HG03135 (cell line): Measurements from ENCODE around the gene KLHL40.

ENCODE experiments used
- ATAC-seq: cut with Tn5 transposase; IDR thresholded peaks from one replicate; pipeline ENCODE4 v1.9.1; 2021; ENCODE audit warnings: mild to moderate bottlenecking, moderate library complexity; ENCODE audit not compliant: unreplicated experiment

Gene KLHL40, protein sequence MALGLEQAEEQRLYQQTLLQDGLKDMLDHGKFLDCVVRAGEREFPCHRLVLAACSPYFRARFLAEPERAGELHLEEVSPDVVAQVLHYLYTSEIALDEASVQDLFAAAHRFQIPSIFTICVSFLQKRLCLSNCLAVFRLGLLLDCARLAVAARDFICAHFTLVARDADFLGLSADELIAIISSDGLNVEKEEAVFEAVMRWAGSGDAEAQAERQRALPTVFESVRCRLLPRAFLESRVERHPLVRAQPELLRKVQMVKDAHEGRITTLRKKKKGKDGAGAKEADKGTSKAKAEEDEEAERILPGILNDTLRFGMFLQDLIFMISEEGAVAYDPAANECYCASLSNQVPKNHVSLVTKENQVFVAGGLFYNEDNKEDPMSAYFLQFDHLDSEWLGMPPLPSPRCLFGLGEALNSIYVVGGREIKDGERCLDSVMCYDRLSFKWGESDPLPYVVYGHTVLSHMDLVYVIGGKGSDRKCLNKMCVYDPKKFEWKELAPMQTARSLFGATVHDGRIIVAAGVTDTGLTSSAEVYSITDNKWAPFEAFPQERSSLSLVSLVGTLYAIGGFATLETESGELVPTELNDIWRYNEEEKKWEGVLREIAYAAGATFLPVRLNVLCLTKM

DNA sequence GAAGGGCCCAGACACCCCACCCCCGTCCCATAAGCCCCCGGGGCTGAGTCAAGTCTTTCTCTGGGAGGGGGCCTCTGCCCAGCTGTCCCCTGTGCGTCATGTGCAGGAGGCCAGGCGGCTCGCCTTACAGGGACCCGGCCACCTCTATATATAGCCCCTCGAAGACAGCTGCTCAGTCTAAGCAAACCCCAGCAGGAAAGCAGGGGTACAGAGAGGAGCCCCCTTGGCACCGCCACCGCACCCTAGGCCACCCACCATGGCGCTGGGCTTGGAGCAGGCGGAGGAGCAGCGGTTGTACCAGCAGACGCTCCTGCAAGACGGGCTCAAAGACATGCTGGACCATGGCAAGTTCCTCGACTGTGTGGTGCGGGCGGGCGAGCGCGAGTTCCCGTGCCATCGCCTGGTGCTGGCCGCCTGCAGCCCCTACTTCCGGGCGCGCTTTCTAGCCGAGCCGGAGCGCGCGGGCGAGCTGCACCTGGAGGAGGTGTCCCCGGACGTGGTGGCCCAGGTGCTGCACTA, at the start of gene KLHL40:
Gene KLHL40 (plus strand): TSS at position 175 of the 519 bp plus-strand sequence. CDS start 82 bp downstream, at position 257.
- ATAC-seq, result no peak

DNA sequence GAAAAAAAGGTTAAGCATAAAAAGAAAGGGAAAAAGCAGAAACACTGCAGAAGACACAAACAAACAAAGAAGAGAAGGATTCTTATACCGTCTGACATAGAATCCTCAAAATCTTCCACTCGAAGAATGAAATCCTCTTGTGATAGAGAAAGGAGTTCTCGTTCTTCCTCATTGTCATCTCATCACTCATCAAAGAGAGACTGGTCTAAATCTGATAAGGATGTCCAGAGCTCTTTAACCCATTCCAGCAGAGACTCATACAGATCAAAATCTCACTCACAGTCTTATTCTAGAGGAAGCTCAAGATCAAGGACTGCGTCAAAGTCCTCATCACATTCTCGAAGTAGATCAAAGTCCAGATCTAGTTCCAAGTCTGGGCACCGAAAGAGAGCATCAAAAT, 48.3 kb upstream of the KLHL40 start:
- no peak for ATAC-seq

DNA sequence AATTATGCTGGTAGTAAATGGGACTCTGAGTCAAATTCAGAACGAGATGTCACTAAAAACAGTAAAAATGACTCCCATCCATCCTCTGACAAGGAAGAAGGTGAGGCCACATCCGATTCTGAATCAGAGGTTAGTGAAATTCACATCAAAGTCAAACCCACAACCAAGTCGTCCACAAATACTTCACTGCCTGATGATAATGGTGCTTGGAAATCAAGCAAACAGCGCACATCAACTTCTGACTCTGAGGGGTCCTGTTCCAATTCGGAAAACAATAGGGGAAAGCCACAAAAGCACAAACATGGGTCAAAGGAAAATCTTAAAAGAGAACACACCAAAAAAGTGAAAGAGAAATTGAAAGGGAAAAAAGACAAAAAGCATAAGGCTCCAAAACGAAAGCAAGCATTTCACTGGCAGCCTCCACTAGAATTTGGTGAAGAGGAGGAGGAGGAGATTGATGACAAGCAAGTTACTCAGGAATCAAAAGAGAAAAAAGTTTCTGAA, 46.9 kb upstream of the KLHL40 start:
- ATAC-seq, result no peak

DNA sequence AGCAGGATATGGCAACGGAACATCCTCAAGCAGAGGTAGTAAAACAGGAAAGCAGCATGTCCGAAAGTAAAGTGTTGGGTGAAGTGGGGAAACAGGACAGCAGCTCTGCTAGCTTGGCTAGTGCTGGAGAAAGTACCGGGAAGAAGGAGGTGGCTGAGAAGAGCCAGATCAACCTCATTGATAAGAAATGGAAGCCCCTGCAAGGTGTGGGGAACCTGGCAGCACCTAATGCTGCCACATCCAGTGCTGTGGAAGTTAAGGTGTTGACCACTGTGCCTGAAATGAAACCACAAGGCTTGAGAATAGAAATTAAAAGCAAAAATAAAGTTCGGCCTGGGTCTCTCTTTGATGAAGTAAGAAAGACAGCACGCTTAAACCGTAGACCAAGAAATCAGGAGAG, 46.1 kb upstream of the KLHL40 start:
- no peak for ATAC-seq

DNA sequence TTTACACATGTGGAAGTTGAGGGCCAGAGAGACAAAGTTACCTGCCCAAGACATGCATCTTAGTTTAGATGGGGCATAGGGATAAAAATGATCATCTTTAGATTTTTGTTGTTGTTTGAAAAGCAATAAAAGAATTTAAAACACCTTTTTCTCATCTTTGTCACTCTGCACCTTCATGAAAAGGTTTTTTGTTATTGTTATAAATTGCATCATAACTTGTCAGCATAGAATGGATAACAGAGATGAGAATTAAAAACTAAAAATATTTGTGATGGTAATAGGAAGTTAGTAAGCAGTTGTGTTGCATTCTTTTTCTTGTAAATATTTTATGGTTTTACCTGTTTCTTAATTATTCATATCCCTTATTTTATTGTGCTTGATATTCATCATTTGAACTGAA, 45.2 kb upstream of the KLHL40 start:
- no peak for ATAC-seq

DNA sequence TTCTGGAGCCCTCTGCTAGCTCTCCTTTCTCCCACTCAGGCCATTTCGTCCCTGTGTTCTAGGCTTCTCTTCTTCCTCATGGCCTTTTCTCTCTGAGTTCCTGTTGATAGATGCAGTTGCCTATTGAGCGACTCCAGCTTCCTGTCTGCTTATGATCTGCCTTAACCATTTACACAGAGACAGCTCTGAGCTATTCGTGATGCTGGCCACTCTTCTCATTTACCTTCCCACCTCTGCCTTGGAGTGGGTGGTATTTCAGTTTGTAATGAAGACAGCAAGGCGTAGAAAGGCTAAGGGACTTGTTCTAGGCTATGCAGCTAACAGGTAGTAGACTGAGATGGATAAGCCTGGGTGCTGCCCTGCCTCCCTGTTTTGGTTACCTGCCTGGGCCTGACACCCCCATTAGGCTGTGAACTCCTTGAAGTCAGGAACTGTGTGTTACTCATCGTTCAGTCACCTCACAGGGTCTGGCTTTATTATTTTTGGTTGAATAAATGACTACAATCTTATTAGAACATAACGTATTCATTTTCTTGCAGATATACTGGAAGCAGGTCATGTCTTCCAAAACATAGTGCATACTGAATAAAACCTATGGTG, 44.5 kb upstream of the KLHL40 start:
- ATAC-seq, result no peak

DNA sequence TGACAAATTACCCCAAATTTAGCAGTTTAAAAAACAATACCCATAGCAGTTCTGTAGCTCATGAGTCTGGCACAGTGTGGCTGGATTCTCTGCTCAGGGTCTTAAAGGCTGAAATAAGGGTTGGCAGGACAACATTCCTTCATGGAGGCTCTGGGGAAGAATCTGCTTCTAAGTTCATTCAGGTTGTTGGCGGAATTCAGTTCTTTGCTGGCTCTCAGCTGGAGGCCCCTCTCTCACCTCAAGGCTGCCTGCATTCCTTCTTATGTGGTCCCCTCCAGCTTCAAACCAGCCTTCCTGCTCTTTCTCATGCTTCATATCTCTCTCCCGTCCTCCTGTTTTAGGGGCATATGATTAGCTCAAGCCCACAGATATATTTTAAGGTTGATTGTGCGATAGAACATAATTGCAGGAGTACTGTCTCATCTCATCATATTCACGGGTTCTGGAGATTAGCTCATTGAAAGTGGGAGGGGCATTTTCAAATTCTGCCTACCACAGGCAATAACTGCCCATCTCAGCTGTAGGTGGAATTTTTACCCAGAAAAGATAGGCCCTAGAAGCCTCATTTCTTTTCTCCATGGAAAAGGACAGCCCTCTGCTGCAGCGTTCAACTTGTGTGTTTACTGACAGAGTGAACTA, 37.4 kb upstream of the KLHL40 start:
- no peak for ATAC-seq

DNA sequence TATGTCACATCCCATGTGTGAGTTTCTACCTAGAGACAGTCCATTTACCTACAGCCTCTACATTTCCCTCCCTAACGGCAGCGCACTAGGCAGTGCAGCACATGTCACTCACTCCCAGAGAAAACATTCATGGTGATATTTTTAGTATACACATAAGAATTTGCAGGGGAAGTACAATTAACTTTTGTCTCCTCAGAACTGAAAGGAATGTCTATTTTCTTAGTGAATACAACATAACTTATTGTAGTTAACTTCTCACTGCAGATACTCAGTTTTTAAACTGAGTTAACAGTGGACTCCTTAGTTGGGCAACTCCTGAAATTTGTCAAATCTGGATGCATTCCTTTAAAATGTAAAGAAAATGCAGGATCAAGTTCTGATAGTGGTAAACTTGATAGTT, 36.3 kb upstream of the KLHL40 start:
- ATAC-seq, result no peak

DNA sequence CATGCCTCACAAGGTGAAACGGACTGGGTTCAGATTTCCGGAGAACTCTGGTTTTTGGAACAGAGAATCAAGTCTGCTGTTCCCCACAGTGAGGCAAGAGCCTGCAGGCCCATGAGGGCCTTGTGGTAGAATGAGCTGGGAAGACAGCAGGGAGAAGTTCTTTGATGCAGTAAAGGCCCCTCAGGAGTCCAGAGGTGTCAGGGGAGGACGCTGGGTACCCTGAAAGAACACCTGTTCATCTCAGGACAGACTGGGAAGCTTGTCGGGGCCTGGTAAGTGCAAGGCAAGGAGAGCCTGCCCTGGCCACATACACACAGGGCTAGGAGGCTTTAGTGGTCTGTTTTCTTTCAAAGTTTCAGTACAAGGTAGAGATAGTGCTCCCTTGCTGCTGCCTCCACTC, 35.6 kb upstream of the KLHL40 start:
- ATAC-seq, result no peak

DNA sequence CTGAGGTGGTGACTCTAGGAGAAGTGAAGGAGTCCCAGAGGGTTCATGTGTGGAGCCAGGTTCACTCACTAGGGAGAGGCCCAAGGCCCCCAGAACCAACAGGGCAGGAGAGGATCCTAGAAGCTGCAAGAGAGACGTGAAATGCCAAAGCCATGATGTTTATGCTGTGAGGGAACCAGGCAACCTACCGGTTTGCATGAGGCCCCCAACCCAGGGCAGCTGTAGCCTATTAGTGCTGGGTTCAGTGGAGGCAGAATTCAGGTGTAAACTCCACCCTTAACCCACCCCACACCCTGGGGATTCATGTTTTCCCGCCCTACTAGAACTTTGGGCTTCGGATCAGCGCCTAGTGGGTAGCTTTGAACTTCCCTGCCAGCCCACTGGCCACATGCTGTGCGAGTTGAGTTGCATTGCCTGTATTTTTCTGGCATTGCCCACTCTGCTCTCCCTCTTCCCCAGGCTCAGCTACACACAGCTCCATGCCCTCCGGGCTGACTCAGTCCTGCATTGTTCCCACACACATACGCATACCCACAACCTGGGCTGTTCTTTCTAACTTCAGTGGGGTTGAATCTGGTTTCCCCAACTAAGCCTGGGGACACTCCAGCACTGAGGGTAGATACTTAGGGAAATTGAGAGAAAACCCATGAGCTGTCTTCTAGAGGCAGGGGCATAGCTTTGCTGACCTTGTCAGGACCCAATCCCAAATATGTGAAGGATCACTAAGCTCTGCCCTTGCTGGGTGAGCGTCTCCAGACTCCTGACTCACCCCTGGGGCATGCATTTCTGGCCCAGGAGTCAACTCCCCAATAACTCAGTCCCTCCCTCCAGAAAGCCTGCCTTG, 33.9 kb upstream of the KLHL40 start:
- ATAC-seq, result no peak

DNA sequence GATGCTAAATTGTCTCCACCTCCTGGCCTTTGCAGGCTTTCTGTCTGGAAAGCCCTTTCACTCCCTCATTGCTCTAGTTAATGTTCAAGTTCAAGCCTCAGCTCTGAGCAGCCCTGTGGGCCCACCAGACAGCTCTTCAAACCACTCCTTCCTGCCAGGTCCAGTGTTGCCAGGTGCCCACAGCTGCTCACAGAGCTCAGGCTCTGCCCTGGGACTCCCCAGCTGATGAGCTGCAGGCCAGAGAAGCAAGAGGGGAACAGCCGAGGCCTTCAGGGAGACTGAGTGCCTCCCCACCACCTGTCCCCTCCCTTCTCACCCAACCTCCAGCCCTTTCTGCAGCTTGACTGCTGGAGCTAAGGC, 33.1 kb upstream of the KLHL40 start:
- ATAC-seq, result peak; percentile 13

DNA sequence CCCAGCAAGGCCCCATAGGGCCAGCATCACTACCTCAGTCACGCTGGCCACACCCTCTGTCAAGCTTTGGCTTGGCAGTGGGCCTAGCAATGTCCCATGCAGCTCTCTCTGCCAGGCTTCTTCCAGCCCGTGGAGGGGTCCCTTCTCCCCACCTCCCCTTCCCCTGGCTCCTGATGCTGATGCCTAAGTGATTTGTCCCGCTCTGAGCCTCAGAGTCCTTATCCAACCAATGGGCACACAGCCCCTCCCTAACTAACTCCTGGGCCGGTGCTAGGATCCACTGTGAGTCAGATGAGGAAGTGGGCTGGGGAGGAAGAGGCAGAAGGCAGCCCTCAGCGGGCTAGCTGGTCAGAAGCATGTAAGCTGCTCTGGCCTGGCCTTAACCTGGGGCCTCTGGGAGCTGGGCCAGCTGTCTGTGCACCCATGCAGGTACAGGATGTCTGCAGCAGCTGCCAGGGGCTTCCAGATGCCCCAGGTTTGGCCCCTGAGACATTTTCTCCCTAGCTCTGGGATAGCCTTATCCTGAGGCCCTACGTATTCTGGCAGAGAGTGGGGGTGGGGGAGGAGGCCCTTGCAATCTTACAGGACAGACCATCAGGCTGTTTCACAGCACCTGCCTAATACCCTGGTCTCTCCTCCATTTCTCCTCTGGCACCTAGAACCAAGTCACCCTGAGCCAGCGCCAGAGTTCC, 32.6 kb upstream of the KLHL40 start:
- ATAC-seq, result peak; percentile 57

DNA sequence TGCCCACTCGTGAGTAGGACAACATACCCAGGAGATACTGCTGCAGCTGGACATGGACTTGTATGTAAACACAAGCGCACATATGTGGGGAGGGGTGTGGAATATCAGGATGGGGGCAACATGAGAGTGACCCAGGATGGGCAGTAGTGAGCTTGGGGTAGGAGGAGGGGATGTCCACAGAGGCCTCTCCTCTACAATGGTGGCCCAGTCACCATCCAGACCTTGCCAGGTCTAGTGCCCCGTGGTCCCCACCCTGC, 32.1 kb upstream of the KLHL40 start:
- no peak for ATAC-seq

DNA sequence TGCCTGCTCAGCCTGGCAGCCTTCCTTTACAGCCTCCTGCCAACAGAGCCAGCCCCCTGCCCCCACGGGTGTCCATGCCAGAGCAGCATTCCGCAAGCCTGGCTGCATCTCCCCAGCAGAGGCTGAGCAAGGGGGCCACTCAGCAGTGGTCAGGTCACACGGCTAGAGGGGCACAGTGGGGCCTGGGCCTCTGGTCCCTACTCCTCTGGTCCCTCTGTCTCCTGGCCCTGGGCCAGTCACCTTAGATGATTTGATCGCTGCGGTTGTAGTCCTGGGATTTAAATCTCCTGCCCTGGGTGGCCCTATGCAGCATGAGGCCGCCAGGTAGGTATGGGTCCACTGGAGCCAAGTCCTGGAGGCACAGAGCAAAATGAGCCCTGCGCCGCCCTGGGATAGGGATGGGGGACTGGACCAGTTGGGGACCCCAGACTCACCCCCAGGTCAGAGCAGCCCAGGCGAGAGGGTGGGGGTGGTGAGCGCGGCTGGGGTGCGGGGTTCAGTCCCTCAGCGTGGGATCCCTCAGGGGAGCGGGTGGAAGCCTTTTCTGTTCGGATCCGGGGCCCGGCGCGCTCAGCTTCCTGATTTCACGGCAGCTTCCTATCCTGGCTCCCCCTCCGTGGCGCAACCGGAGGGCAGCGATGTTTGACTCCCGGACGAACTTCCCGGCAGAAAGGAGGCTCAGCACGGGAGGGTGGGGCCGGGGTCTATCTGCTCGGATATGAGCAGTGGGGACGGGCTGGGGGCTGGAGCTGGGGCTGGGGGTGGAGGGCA, 31.6 kb upstream of the KLHL40 start, which contains the start of gene ZBTB47:
Gene ZBTB47 (plus strand): TSS at position 138 of the 771 bp plus-strand sequence. CDS start 4,659 bp downstream, outside the sequence.
- no peak for ATAC-seq

DNA sequence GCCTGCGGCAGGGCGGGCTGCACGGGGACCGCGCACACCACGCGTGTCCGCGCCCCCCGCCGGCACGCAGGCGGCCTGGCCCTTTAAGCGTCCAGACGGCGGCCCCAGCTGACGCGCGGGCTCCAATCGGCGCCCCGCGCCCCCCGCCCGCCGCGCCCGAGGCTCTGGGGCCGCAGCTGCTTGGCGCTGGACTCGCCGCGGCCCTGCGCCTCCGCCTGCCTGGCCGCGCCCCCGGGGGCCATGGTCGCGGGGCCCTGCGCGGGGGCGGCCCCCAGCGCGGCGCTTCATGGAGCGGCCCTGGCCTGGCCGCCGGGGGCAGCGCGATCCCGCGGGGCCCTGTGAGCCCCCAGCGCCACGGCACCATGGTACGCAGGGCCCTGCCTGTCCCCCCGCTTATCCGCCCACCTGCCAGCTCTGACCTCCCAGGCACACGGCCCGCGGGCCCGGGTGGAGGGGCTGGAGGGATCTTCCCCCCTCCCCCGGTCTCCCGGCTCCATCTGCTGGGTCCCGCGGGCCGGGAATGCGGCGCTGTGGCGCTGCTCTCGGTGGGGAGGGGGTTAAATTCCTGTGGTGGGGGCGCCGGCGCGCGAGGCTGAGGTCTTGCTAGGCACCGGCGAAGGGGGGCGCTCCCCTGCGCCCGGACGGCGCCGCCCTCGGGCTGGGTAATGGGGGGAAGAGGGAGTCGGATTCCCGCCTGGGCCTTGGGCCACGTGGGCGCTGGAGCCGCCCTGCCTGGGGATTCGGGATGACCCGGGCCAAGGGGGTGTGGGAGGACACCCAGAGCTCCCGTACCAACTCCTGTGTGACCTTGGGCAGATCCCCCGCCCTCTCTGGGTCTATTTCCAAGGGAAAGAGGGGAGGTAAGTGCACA, 30.8 kb upstream of the KLHL40 start:
- ATAC-seq, result no peak

DNA sequence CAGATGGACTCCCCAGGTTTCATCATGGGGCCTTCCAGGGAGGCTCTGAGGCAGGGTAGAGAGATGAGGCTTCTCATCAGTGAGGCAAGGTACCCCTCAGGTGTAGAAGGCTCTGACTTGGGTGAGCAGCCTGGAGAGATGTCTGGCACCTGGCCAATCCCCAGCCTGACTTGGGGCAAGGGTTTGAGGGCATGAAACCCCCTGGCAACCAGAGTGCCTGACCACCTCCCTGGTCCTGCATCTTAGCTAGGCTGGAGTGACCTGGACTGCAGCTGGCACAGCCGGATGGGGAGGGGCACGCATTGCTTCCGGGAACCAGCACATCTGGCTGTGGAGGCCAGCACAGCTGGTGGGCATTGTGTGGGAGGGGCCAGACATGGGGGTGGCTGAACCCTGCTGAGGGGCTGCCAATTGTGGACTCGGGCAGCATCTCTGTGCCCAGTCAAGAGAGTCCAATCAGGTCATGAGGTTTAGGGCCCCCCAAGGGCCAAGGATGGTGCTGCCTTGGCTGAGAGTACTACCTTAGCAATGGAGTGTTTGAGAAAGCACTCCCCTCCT, 29.9 kb upstream of the KLHL40 start:
- no peak for ATAC-seq

DNA sequence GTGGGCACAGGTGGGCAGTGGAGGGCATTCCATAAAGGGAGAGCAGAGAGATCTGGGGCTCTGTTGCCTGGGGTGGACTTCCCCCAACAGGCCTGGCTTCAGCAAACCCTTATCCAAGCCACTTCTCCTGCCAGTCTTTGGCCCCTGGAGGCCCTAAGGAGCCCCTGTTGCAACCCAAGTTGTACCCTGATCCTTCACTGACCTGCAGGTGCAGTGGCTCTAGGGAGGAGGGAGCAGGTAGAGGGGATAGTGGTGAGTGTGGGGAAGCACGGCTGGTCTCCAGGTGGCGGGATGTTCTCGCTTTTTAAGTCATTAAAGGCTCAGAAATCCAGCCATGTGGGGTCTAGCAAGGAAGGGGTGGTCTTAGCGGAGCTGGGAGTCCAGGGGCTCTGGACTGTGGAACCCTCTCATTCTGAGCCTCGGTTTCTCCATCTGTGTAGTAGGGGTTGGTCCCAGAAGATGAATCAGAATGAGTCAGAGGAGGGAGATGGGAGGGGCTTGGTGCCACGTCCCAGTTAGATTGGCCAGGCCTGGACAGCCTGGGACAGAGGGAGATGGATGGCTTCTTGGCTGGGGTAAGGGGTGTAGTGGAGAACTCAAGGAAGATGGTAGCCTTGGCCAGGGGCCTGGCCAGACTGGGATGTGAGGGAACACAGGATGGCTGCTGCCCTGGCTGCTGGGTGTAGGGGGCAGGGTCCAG, 29.2 kb upstream of the KLHL40 start:
- no peak for ATAC-seq
